Hepatocyte (in vitro differentiated cells): ENCODE data around the gene BAIAP3.

Experiments
- EZH2 ChIP-seq: fragments of 200-600 bp; sonication (generic); IDR thresholded peaks from 2 replicates; pipeline ENCODE4 v1.6.1; 2016; ENCODE audit warnings: antibody characterized with exemption, mild to moderate bottlenecking, borderline replicate concordance
- TF ChIP-seq, protein P1 (sequence below): fragments of 200-600 bp; sonication (generic); IDR thresholded peaks from 2 replicates; pipeline ENCODE4 v1.5.1; 2016; ENCODE audit warnings: antibody characterized with exemption, mild to moderate bottlenecking; ENCODE audit not compliant: poor library complexity

DNA sequence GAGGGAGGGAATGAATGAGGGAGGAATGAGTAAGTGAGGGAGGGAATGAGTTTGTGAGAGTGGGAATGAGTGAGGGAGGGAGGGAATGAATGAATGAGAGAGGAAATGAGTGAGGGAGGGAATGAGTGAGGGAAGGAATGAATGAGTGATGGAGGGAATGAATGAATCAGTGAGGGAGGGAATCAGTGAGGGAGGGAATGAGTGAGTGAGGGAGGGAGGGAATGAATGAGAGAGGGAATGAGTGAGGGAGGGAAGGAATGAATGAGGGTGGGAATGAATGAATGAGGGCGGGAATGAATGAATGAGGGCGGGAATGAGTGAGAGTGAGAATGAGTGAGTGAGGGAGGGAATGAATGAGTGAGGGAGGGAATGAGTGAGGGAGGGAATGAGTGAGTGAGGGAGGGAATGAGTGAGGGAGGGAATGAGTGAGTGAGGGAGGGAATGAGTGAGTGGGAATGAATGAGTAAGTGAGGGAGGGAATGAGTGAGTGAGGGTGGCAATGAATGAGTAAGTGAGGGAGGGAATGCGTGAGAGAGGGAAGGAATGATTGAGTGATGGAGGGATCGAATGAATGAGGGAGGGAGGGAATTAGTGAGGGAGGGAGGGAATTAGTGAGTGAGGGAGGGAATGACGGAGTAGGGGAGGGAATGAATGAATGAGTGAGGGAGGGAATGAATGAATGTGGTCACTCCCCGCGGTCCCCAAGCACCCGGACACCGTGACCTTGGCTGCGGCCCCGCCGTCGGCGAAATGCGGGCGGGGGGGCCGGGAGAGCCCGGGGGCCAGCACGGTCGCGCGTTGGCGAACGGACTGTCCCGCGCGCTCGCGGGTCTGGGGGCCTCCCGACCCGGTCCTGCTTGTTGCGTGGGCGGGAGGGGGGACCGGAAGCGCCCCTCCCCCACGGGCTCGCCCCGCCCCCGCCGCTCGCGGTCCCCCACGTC lies 25.1 kb upstream of the BAIAP3 start:
- TF ChIP-seq EZH2: no peak
- TF ChIP-seq, protein P1, sequence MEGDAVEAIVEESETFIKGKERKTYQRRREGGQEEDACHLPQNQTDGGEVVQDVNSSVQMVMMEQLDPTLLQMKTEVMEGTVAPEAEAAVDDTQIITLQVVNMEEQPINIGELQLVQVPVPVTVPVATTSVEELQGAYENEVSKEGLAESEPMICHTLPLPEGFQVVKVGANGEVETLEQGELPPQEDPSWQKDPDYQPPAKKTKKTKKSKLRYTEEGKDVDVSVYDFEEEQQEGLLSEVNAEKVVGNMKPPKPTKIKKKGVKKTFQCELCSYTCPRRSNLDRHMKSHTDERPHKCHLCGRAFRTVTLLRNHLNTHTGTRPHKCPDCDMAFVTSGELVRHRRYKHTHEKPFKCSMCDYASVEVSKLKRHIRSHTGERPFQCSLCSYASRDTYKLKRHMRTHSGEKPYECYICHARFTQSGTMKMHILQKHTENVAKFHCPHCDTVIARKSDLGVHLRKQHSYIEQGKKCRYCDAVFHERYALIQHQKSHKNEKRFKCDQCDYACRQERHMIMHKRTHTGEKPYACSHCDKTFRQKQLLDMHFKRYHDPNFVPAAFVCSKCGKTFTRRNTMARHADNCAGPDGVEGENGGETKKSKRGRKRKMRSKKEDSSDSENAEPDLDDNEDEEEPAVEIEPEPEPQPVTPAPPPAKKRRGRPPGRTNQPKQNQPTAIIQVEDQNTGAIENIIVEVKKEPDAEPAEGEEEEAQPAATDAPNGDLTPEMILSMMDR: no peak
